CD14-positive monocyte (primary cell): ENCODE measurements around the gene SRSF3. TPM values are rescaled to one million over a fixed set of nuclear protein-coding genes. Genes with fewer than 3 reads are reported as not detected.

Experiments
- DNase-seq, 3 donors: peaks; one replicate each; pipeline ENCODE4 v3.0.0-alpha.2; 2011 to 2022
- H2AFZ ChIP-seq: 2 replicates; pipeline ENCODE4 v1.6.0; 2012; ENCODE audit warnings: mild to moderate bottlenecking, low read depth, low read length, inconsistent platforms; ENCODE audit not compliant: insufficient read depth, poor library complexity, severe bottlenecking
- H3K27ac ChIP-seq, 2 donors: 1 replicate in 1 of 2; 2 replicates in 1 of 2; pipeline ENCODE4 v1.5.1; 2012 to 2013; ENCODE audit warnings: low read length in 2 of 2, control low read depth in 1 of 2, inconsistent platforms in 1 of 2, low read depth in 1 of 2, mild to moderate bottlenecking in 1 of 2
- H3K27me3 ChIP-seq, 2 donors: one replicate each; pipeline versions ENCODE4 v1.6.0 to v1.6.1; 2011 to 2013; ENCODE audit warnings: low read length in 2 of 2; ENCODE audit not compliant: control insufficient read depth in 2 of 2, insufficient read depth in 2 of 2
- H3K36me3 ChIP-seq, 2 donors: replicated peaks in 1 of 2; 1 replicate in 1 of 2; 2 replicates in 1 of 2; pipeline versions ENCODE4 v1.5.1 to v1.6.1; 2012 to 2013; ENCODE audit warnings: low read length in 2 of 2, control low read depth in 1 of 2, inconsistent platforms in 1 of 2, mild to moderate bottlenecking in 1 of 2; ENCODE audit not compliant: insufficient read depth in 2 of 2, control insufficient read depth in 1 of 2
- H3K4me1 ChIP-seq, 2 donors: 1 replicate in 1 of 2; 2 replicates in 1 of 2; pipeline versions ENCODE4 v1.5.1 to v1.6.1; 2012 to 2013; ENCODE audit warnings: low read length in 2 of 2, control low read depth in 1 of 2, inconsistent platforms in 1 of 2, mild to moderate bottlenecking in 1 of 2, moderate library complexity in 1 of 2; ENCODE audit not compliant: insufficient read depth in 2 of 2, control insufficient read depth in 1 of 2
- H3K4me2 ChIP-seq: replicated peaks from 2 replicates; pipeline ENCODE3; 2012; ENCODE audit warnings: low read length, moderate library complexity, mild to moderate bottlenecking; ENCODE audit not compliant: poor library complexity, severe bottlenecking; ENCODE audit errors: extremely low read depth
- H3K4me3 ChIP-seq, 3 experiments: fragments of 200-600 bp in 1 of 3; sonication (generic) in 1 of 3; replicated peaks in 1 of 3; 1 replicate in 2 of 3; 2 replicates in 1 of 3; pipeline ENCODE4 v1.5.1; 2011 to 2013; ENCODE audit warnings: low read length in 3 of 3, mild to moderate bottlenecking in 3 of 3, control low read depth in 2 of 3, low read depth in 2 of 3, inconsistent platforms in 1 of 3, moderate library complexity in 1 of 3
- H3K79me2 ChIP-seq: 2 replicates; pipeline ENCODE4 v1.6.0; 2012; ENCODE audit warnings: mild to moderate bottlenecking, control low read depth, inconsistent platforms, low read length, moderate library complexity; ENCODE audit not compliant: insufficient read depth
- H3K9ac ChIP-seq: 2 replicates; pipeline ENCODE4 v1.6.0; 2017; ENCODE audit warnings: low read length, mild to moderate bottlenecking; ENCODE audit not compliant: insufficient read depth, poor library complexity, severe bottlenecking
- H3K9me3 ChIP-seq, 2 donors: replicated peaks in 1 of 2; 1 replicate in 1 of 2; 2 replicates in 1 of 2; pipeline versions ENCODE4 v1.5.1 to v1.6.1; 2012 to 2013; ENCODE audit warnings: low read length in 2 of 2, control low read depth in 1 of 2; ENCODE audit not compliant: control insufficient read depth in 1 of 2, insufficient read depth in 1 of 2
- H4K20me1 ChIP-seq: 2 replicates; pipeline ENCODE4 v1.6.0; 2012; ENCODE audit warnings: mild to moderate bottlenecking, low read length, control low read depth, moderate library complexity; ENCODE audit not compliant: insufficient read depth
- H3K27ac Mint-ChIP-seq, 7 donors: one replicate each; pipeline ENCODE4 v1.8.0; 2020; ENCODE audit warnings: mild to moderate bottlenecking in 7 of 7, mixed read lengths in 7 of 7, moderate library complexity in 6 of 7, inconsistent platforms in 2 of 7
- H3K27me3 Mint-ChIP-seq, 3 donors: one replicate each; pipeline ENCODE4 v1.8.0; 2021 to 2022; ENCODE audit warnings: low read depth in 3 of 3, mild to moderate bottlenecking in 3 of 3, mixed read lengths in 3 of 3, moderate library complexity in 3 of 3, inconsistent platforms in 1 of 3
- H3K36me3 Mint-ChIP-seq, 2 donors: one replicate each; pipeline ENCODE4 v1.8.0; 2020; ENCODE audit warnings: mixed read lengths in 2 of 2, inconsistent platforms in 1 of 2, mild to moderate bottlenecking in 1 of 2
- H3K4me1 Mint-ChIP-seq: one replicate; pipeline ENCODE4 v1.8.0; 2020; ENCODE audit warnings: mild to moderate bottlenecking, mixed read lengths
- H3K4me3 Mint-ChIP-seq, 2 donors: one replicate each; pipeline ENCODE4 v1.8.0; 2020; ENCODE audit warnings: mild to moderate bottlenecking in 2 of 2, mixed read lengths in 2 of 2, moderate library complexity in 1 of 2
- H3K9me3 Mint-ChIP-seq, 7 donors: one replicate each; pipeline ENCODE4 v1.8.0; 2020 to 2022; ENCODE audit warnings: mixed read lengths in 7 of 7, mild to moderate bottlenecking in 6 of 7, moderate library complexity in 6 of 7, inconsistent platforms in 2 of 7
- WGBS: methylation state at CpG from one replicate; pipeline ENCODE4 v1.1.5; 2013; ENCODE audit warnings: missing lambda C conversion rate; ENCODE audit not compliant: insufficient coverage; 5-methylcytosine and 5-hydroxymethylcytosine counted together
- intact Hi-C, 2 donors: fragments of 100-400 bp; cut with micrococcal nuclease; formaldehyde crosslinking; loops; one replicate each; pipeline versions ENCODE4 v1.15.0 to v1.15.1; 2023
- polyA plus RNA-seq, 3 donors: library from polyadenylated mRNA; depleted of rRNA in 1 of 3; unstranded in 2 of 3; stranded (reverse) in 1 of 3; fragments of 300-500 nt in 2 of 3; fragments of >200 nt in 1 of 3; fragmentation: Illumina TruSeq in 2 of 3; gene quantifications; 1 replicate in 2 of 3; 2 replicates in 1 of 3; pipeline ENCODE4 v1.2.3, GENCODE V29; 2012 to 2021
- TF ChIP-seq, protein P1 (sequence below): fragments of 200-600 bp; IDR thresholded peaks from one replicate; pipeline ENCODE4 v1.8.0; 2022; ENCODE audit warnings: antibody characterized with exemption, mild to moderate bottlenecking

The SRSF3 gene
- polyA plus RNA-seq, 3 donors: 293 to 341 (median 297) TPM

DNA sequence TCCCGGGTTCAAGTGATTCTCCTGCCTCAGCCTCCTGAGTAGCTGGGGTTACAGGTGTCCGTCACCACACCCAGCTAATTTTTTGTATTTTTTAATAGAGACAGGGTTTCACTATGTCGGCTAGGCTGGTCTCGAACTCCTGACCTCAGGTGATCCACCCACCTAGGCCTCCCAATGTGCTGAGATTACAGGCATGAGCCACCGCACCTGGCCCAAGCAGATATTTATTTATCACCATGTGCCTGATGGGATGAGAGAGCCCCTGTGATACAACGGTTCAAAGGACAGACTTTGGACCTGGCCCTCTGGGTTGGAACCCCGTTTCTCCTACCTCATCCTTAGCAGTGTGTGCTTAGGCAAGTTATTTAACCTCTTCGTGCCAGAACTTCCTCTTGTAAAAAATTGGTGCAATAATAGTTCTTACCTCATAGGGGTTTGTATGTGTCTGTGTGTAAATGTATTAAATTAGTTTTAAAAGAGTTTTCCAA lies 27.7 kb upstream of the SRSF3 start:
- no peaks in the 10 kb centered on the region for H4K20me1 ChIP-seq
- H3K4me3 Mint-ChIP-seq: no peak overlapping the region
- peaks cover 0 to 2% (median 2%) of the 10 kb centered on the region in 7 donors for H3K9me3 Mint-ChIP-seq

DNA sequence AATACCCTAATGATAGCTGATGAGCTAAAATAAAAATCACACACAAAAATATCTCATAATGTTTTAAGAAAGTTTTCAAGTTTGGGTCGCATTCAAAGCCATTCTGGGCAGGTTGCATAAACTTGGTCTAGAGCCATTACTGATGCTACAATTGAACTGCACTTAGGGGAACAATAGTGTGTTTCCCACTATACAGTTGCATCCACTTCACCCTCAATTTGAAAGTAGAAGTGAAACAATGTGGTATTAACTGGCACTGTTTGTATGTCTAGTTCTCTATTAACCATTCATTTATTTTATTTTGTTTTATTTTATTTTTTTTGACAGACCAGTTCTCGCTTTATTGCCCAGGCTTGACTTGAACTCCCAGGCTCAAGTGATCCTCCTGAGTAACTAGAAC lies 23.9 kb upstream of the SRSF3 start:
- Mint-ChIP-seq H3K4me3 (no peak overlapping the region), H3K36me3 (no peaks in the 10 kb centered on the region), H3K4me1 (peaks cover 13% of the 10 kb centered on the region), H3K27ac (no peak overlapping the region), H3K9me3 (peaks cover 0 to 11% (median 4%) of the 10 kb centered on the region in 7 donors), H3K27me3 (no peaks in the 10 kb centered on the region)
- DNase-seq: peak in 1 of 3 donors; percentile 16
- no peaks in the 10 kb centered on the region for H3K36me3 ChIP-seq
- no peak overlapping the region for H3K27ac ChIP-seq
- intact Hi-C loops: no loop called here
- H3K27me3 ChIP-seq: no peaks in the 10 kb centered on the region
- H3K79me2 ChIP-seq: no peaks in the 10 kb centered on the region
- H3K4me2 ChIP-seq: no peak overlapping the region
- no CpG with 5 or more reads among the region's 2 CpGs for WGBS
- H3K9ac ChIP-seq: no peak overlapping the region
- no peak overlapping the region for H3K4me3 ChIP-seq
- H3K9me3 ChIP-seq: peaks cover 0 to 6% of the 10 kb centered on the region in 2 donors
- peaks cover 16 to 18% of the 10 kb centered on the region in 2 donors for H3K4me1 ChIP-seq
- H4K20me1 ChIP-seq: no peaks in the 10 kb centered on the region
- TF ChIP-seq, protein P1, sequence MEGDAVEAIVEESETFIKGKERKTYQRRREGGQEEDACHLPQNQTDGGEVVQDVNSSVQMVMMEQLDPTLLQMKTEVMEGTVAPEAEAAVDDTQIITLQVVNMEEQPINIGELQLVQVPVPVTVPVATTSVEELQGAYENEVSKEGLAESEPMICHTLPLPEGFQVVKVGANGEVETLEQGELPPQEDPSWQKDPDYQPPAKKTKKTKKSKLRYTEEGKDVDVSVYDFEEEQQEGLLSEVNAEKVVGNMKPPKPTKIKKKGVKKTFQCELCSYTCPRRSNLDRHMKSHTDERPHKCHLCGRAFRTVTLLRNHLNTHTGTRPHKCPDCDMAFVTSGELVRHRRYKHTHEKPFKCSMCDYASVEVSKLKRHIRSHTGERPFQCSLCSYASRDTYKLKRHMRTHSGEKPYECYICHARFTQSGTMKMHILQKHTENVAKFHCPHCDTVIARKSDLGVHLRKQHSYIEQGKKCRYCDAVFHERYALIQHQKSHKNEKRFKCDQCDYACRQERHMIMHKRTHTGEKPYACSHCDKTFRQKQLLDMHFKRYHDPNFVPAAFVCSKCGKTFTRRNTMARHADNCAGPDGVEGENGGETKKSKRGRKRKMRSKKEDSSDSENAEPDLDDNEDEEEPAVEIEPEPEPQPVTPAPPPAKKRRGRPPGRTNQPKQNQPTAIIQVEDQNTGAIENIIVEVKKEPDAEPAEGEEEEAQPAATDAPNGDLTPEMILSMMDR: no peak
- no peak overlapping the region for H2AFZ ChIP-seq

More for the DNA sequence above, 27.7 kb upstream of the SRSF3 start:
- DNase-seq: peak in 1 of 3 donors; percentile 37
- Histone ChIP-seq H3K9me3 (peaks cover 0 to 4% of the 10 kb centered on the region in 2 donors), H2AFZ (no peak overlapping the region), H3K9ac (no peak overlapping the region), H3K27me3 (no peaks in the 10 kb centered on the region), H3K4me1 (peaks cover 16 to 18% of the 10 kb centered on the region in 2 donors), H3K27ac (no peak overlapping the region), H3K4me3 (no peak overlapping the region), H3K36me3 (no peaks in the 10 kb centered on the region), H3K79me2 (no peaks in the 10 kb centered on the region), H3K4me2 (peak overlapping the region; percentile 19)
- H3K36me3 Mint-ChIP-seq: peaks cover 0 to 3% of the 10 kb centered on the region in 2 donors
- H3K4me1 Mint-ChIP-seq: peaks cover 16% of the 10 kb centered on the region
- TF ChIP-seq, protein P1: no peak
- no peak overlapping the region for H3K27ac Mint-ChIP-seq
- peaks cover 0 to 2% (median 1%) of the 10 kb centered on the region in 3 donors for H3K27me3 Mint-ChIP-seq
- WGBS: 60% methylated on average over 1 of the region's 8 CpGs
- intact Hi-C loops: no loop called here
